NCI-H187 (cell line): ENCODE measurements around the gene GALNT17.

Experiments used
- DNase-seq, 2 experiments: peaks; one replicate each; lab custom pipeline; 2025; lab: John Stamatoyannopoulos, UW

GALNT17 gene

DNA sequence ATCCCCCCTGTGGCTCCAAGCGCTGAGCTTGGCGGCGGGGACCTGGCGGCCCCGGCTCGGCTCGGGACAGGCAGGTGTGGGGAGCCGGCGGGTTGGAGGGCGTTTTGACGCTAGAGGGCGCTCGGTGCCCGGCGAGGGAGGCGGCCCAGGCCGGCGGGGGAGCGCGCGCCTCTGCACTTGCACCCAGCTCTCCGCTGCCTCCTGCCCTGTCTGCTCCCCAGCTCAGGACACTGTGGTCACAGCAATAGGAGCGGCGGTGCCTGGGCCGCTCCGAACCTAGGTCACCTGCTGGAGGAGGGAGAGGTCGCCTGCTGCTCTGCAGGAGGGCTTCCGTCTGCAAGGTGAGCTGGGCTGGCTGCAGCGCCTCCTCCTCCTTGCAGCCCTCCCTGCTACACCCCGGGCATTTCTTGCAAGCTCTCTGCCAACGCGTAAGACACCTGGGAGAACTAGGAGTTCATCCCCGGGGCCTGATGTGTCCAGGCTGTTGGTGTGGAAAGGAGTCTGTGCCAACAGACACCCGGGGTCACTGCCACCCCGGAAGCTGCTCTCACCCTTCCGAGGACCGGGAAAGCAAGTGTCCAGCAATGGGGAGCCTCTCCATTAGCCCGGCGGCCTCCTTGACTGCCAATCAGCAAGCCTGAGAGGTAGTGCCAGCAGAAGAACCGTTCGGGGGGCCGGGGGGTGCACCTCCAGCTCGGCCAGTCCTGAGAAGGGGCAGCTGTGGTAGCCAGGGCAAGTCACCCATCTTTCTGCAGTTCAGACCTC lies 620.4 kb downstream of the GALNT17 start:
- DNase-seq = peak; percentile 37 to 60

GRCh38 chr7:71753236-71753635 lies 621.3 kb downstream of the GALNT17 start:
- no peak for DNase-seq

DNA sequence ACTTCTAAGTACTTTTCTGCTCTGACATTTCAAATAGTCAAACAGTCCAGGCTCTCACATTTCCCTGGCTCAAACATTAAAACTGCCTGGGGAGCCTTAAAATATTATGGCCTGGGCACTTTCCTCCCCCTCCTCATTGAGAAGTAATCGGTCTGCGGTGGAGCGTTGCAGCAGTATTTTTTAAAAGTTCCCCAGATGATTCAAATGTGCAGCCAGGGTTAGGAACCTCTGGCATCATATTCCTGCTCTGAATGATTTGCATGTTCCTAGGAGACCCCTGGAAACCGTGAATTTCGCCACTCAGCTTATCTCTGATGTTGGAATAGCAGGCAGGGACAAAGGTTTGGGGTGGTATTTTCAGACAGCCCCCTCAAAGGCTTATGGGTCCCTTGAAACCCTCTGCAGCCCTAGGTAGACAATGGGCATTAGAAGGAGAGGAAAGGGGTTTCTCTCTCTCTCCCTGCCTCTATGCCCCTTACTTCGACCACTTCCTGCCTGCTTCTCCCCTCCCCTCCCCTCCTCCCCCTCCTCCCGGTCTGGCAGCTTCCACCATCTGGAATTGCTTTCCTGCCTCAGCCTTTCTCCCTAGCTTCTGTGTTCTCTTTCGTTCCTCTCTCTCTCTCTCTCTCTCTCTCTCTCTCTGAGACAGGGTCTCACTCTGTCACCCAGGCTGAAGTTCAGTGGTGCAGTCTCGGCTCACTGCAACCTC lies 622.2 kb downstream of the GALNT17 start:
- no peak for DNase-seq

DNA sequence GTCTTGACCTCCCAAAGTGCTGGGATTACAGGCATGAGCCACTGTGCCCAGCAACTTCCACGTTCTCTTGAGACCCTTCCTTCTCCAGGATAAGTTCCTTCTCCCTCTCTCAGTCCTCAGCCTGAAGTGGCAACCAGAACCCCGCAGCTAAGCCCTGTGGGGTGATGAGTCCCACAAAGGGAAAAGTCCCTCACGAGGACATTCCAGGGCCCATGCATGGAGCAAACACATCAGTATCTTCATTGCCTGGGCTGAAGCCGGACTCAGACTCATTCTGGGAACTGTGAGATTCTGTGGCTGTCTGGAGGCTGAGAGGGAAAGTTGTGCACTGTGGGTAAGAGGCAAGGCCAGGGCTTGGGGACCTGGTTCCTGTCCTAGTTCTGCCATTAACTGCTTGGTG lies 622.9 kb downstream of the GALNT17 start:
- no peak for DNase-seq

- no peak for DNase-seq
Measured at GRCh38 chr7:71761336-71761735, 629.4 kb downstream of the GALNT17 start.
